Heart left ventricle (tissue), 13 donors: ENCODE measurements around the gene CRLF2.

Experiments used
- CTCF ChIP-seq, 12 donors: fragments of 200-600 bp; sonication (generic) in 4 of 12; IDR thresholded peaks; one replicate each; pipeline versions ENCODE4 v1.5.0 to v1.8.0; 2018 to 2022; ENCODE audit warnings: antibody characterized with exemption in 12 of 12, mild to moderate bottlenecking in 5 of 12
- POLR2A ChIP-seq, 2 donors: fragments of 450-650 bp; IDR thresholded peaks; one replicate each; pipeline ENCODE4 v1.6.1; 2017; ENCODE audit warnings: antibody characterized with exemption in 2 of 2, mild to moderate bottlenecking in 2 of 2, moderate library complexity in 2 of 2
- donor health status: ischemic (EF 13 %, LVEDD 7.1; RV severe dilation, severe dysfunction).
- donor health status: DM: no; HTN: yes; CAD: no.
- donor health status: DM: no; HTN: no; CAD: no.
- donor health status: ischemic (EF 25% LVEDD 6.9; RV normal size, moderate dysfunction).
- donor health status: ischemic (EF 25% LVEDD 5.7; RV mildly dilated, moderate dysfunction).
- donor health status: ischemic (EF 35%, LVEDD 5.7; RV mildly dilated, moderate dysfunction).
- donor health status: nonischemic (EF 11% LVEDD 7.7; RV severe dilation, severe dysfunction).
- donor health status: DM: yes; HTN: yes; CAD: no.
- donor health status: PGD.
- donor health status: ischemic (EF 29% LVEDD 5.4; RV normal size, mild dysfunction).
- donor health status: nonischemic (EF 23%, LVEDD 6.1; RV moderate dilation, normal function).

- TF ChIP-seq CTCF (IDR thresholded peaks at IDR 0.05), result no peak
- TF ChIP-seq POLR2A (IDR thresholded peaks at IDR 0.05), result no peak
These were observed 48.8 kb upstream of the CRLF2 start for GRCh38 chrX:1261285-1261684.
